H1 (cell line): ENCODE measurements around the gene IRS1. TPM values are rescaled to one million over a fixed set of nuclear protein-coding genes. Genes with fewer than 3 reads are reported as not detected.

Experiments
- CBX8 ChIP-seq: fragments of 300-800, 300-1000 bp; sonication (generic); IDR thresholded peaks from 2 replicates; pipeline ENCODE4 v1.7.1; 2016; ENCODE audit warnings: low read depth, low read length, borderline replicate concordance
- CEBPB ChIP-seq: IDR thresholded peaks from 2 replicates; pipeline ENCODE4 v1.6.1; 2012; ENCODE audit warnings: low read depth, low read length
- FOSL1 ChIP-seq: IDR thresholded peaks from 2 replicates; pipeline ENCODE4 v1.6.1; 2011; ENCODE audit warnings: mild to moderate bottlenecking, low read depth, low read length, moderate library complexity; ENCODE audit not compliant: insufficient read depth
- KDM4A ChIP-seq: IDR thresholded peaks from one replicate; pipeline ENCODE4 v1.7.1; 2012; ENCODE audit warnings: low read depth, mild to moderate bottlenecking, moderate library complexity, low read length, inconsistent platforms; ENCODE audit not compliant: severe bottlenecking
- SIX5 ChIP-seq: IDR thresholded peaks from 2 replicates; pipeline ENCODE4 v1.6.1; 2011; ENCODE audit warnings: mild to moderate bottlenecking, low read depth, low read length
- TEAD4 ChIP-seq: IDR thresholded peaks from 2 replicates; pipeline ENCODE4 v1.6.1; 2012; ENCODE audit warnings: low read depth, low read length, inconsistent platforms, mixed read lengths
- polyA plus RNA-seq, 7 experiments: library from polyadenylated mRNA; depleted of rRNA in 3 of 7; stranded (reverse) in 5 of 7; unstranded in 2 of 7; fragments of >200 nt in 5 of 7; fragments of 200-250 nt in 2 of 7; gene quantifications; 1 replicate in 5 of 7; 2 replicates in 1 of 7; 4 replicates in 1 of 7; pipeline versions ENCODE4 v1.2.1 to v1.2.3, GENCODE V29; 2011 to 2013; ENCODE audit warnings: missing spikeins in 2 of 7, mixed read lengths in 2 of 7
- total RNA-seq: library from RNA; stranded (reverse); fragmentation: NEBNext Ultra II Directional; extraction: Animal tissue kit (Norgen Biotek cat#: 25700); gene quantifications from 2 replicates; pipeline ENCODE4 v1.2.1, GENCODE V29; 2021

The IRS1 gene
- total and polyA plus RNA-seq, 2 of the 8 experiments (the other 6 are each of a cell fraction or from before 2014, with no cell fraction given): 9.1 to 26.9 TPM

DNA sequence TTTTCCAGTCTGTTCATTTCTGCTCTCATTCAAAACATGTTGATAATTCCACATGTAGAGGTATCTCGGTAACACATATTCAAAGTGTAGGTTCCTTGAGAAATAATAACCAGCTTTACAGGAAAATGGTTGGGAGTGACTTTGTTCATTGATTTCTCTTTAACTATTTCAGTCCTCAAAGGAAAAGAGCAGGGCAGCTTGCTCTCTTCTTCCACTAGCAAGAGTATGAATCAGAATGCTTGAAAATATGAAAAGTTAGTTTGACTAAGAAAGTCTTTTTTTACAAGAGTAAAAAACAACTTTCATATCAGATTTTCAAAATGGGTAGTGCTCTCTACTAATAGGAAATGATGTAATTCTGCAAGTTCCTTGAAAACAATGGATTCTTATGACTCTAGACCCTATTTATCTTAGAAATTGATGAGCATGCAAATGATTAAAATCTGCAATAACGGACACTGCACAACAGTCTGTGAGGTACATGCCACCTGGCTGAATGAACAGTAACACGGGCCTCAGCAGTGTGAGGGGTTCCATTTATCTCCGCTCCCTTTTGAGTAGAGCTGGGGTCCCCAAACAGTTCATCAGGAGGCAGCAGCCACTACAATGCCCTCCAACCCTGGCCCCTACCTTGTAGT, 65.6 kb downstream of the IRS1 start (continued):
- TF ChIP-seq KDM4A (no peak), SIX5 (no peak), TEAD4 (no peak), CEBPB (no peak), CBX8 (no peak), FOSL1 (no peak)
